GM12801 (cell line): Measurements from ENCODE around the gene GNAT2.

Experiments
- CTCF ChIP-seq: IDR thresholded peaks from one replicate; pipeline ENCODE4 v1.5.1; 2011; ENCODE audit warnings: control low read depth; ENCODE audit not compliant: insufficient read length; ENCODE audit errors: extremely low read depth

Gene GNAT2

GRCh38 chr1:109634771-109635750 is 15.6 kb upstream of the GNAT2 start:
- no peak for TF ChIP-seq CTCF

- no peak for TF ChIP-seq CTCF
Measured at GRCh38 chr1:109634292-109634691, 14.9 kb upstream of the GNAT2 start.

GRCh38 chr1:109632671-109633346 is 13.4 kb upstream of the GNAT2 start:
- TF ChIP-seq CTCF: no peak

- TF ChIP-seq CTCF: no peak
Measured at GRCh38 chr1:109631513-109632505, 12.4 kb upstream of the GNAT2 start.

GRCh38 chr1:109630898-109631512 is 11.6 kb upstream of the GNAT2 start:
- no peak for TF ChIP-seq CTCF

GRCh38 chr1:109630081-109630897 is 10.9 kb upstream of the GNAT2 start:
- TF ChIP-seq CTCF: no peak
